NCI-H187 treated with DMSO at 0.1 percent for 48 hours (cell line): Measurements from ENCODE around the gene IGLON5.

Source experiments
- DNase-seq: peaks from one replicate; lab custom pipeline; 2025; lab: John Stamatoyannopoulos, UW

The IGLON5 gene

DNA sequence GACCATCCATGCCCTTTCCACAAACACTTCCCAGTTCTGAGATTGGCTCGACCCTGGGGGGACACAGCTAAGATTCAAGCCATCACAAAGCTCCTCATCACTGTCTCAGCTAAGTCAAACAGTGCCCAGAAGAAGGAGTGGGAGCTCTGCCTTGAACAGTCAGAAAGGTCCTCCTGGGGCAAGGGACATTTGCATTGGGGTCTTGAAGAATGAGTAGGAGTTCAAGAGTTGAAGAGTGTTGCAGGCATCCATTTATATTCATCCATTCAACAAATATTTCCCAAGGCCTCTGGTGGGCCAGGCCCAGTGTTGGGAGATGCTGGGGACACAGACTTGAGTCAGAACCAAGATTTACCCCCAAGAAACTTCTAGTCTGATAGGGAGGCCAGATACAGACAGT is 6.5 kb downstream of the IGLON5 start:
- DNase-seq = no peak

- DNase-seq = no peak
Observed at GRCh38 chr19:51318687-51319648, 7.5 kb downstream of the IGLON5 start.

DNA sequence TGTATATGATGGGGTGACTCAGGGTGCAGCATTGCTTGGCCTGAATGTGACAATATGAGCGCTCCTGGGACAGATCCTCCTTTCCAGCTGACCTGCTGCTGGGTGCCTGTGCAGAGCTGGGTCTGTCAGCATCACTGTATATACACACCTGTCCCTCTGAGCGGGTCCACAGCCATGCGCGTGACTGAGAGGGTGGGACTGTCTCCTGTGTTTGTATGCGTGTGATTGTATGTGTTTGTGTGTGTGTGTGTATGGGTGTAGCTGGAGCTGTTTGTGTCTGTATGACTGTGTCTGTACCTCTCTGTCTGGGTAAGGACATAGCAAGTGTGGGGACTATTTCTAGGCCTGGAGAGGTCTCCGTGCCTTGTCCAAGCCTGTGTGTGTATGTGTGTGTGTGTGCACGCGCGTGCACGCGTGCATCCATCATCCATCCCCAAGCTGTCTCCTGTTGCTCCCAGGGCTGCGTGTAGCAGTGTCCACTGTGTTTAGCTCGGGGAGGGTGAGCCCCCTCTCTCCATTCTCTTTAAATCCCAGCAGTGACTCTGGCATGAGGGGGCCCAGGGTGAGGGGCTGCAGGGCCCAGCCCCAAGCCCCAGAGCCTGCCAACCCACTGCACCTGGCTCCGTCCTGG is 8.3 kb downstream of the IGLON5 start:
- no peak for DNase-seq

DNA sequence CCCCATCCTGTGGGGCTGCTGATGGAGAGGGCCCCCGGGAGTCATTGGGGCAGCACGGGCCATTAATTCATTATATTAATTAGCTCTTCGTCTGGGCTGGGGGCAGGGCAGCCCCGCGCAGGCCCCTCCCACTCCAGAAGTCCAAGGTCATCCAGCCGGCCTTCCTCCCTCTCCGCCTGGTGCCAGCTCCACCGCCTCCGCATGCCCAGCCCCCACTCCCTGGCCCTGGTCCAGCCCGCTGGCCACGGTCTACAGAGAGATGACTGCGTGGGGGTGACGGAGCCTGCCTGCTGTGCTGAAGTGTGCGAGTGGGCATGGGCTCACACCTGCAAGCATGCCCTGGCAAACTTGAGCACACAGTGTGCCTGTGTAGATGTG is 8.8 kb downstream of the IGLON5 start:
- DNase-seq = no peak

GRCh38 chr19:51321799-51322198 is 10.4 kb downstream of the IGLON5 start:
- DNase-seq = no peak

DNA sequence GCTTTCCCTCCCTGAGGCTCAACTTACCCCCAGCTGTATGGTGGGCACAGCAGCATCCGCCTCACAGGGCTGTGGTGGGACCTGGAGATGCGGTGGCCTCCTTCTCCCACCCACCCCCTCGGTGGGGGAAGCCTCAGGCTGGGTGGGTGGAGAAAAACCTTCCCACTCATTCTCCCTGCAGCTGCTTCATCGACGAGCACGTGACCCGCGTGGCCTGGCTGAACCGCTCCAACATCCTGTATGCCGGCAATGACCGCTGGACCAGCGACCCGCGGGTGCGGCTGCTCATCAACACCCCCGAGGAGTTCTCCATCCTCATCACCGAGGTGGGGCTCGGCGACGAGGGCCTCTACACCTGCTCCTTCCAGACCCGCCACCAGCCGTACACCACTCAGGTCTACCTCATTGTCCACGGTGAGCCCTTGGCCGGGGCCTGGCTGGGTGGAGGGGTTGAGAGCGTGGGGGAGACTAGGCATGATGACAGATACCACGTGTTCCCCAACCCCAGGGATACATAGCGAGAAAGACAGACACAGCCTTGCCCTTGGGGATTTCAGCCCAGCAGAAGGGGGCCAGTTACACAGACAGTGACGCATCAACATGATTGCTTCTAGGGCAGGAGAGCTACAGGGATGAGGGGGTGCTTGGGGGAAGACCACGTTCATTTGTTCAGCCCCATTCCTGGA is 12.2 kb downstream of the IGLON5 start:
- DNase-seq = no peak

GRCh38 chr19:51324167-51324481 is 12.7 kb downstream of the IGLON5 start:
- DNase-seq = no peak

DNA sequence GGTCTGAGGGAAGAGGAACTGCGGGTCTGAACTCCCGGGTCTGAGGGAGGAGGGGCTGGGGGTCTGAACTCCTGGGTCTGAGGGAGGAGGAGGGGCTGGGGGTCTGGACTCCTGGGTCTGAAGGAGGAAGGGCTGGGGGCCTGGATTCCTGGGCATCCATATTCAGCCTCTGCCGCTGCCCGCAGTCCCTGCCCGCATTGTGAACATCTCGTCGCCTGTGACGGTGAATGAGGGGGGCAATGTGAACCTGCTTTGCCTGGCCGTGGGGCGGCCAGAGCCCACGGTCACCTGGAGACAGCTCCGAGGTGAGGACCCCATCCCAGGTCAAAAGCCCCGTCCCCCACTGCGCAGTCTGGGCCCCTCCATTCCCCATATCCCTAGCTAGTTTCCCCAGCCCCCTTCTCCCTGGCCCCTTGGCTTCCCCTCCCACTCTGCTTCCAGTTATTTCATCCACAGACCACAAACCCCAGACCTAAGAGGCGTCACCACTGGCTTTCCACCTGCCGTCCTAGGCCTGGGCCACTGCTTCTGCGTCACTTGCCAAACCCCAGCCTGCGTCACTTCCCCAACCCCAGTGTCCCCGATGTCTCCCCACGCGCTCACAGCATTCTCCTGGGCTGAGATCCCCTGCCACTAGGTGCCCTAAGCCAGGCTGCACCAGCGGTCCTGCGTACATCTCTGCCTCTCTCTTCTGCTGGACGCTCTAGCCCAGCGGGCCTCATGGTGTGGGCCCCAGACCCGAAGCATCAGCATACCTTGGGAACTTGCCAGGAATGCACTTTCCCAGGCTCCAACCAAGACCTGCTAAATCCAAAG is 13.9 kb downstream of the IGLON5 start:
- no peak for DNase-seq

DNA sequence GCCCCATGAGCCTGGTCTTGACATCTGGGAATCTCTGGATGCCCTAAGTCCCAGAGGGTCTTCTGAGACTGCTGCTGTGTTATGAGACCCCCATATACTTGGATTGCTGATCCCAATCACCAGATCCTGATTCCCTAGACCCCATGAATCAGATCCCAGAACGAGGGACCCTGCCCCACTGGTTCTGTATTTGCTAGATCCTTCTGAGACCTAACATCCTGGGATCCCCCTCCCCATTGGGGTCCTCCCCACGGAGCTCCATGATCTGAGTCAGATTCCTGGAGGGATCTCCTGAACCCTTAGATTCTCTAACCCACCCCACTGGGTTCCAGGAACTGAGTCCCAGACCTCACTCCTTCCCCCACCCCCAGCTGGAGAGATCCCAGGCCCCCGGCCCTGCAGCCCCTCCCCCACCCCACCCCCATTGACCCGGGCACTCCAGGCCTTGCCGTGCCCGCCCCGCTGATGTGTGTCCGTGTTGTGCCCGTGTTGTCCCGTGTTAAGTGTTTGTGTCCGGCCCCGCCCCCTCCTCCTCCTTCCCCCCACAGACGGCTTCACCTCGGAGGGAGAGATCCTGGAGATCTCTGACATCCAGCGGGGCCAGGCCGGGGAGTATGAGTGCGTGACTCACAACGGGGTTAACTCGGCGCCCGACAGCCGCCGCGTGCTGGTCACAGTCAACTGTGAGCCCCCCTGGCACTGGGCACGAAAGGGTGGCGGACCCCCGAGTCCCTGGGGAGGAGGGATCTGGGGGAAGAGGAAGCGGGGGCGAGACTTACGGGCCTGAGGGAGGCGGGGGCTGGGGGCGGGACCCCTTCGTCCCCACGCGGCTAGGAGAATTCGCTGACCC is 15.0 kb downstream of the IGLON5 start:
- no peak for DNase-seq

GRCh38 chr19:51327066-51328001 is 15.9 kb downstream of the IGLON5 start:
- DNase-seq = no peak

DNA sequence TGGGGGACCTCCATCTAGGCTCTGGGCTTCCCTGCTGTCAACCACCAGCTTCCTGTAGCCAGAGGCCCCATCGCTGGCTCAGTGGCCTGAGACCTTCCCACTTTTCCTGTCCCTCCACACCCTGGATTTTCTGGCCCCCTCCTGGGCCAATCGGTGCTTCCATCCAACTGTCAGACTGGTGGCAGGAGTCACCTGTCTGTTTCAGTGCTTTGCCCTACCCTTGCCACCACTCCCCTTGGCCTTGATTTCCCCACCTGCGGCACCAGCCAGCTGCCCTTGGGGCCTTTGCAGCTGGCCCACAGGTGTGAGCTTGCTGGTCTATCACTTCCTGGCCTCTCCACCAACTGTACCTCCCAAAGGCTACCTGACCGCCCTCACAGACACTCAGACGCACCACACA is 18.0 kb downstream of the IGLON5 start:
- DNase-seq = no peak

- no peak for DNase-seq
Observed at GRCh38 chr19:51330366-51330765, 18.9 kb downstream of the IGLON5 start.

DNA sequence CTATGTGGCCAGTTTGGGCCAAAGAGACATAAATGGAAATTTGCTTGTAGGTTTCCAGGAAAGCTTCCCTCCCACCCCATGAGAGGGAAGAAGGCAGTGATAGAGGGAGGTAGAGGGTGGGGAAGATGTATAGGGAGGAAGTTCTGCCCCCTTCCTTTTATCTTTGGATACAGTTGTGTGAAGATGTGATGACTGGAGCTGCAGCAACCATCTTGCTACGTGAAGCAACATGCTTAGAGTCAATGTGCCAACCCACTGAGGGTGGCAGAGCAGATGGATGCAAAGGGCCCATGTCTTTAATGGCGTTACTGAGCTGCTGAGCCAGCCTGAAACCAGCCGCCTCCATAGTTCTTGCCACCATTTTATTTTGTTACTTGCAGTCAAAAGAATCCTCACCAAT is 19.7 kb downstream of the IGLON5 start:
- no peak for DNase-seq

DNA sequence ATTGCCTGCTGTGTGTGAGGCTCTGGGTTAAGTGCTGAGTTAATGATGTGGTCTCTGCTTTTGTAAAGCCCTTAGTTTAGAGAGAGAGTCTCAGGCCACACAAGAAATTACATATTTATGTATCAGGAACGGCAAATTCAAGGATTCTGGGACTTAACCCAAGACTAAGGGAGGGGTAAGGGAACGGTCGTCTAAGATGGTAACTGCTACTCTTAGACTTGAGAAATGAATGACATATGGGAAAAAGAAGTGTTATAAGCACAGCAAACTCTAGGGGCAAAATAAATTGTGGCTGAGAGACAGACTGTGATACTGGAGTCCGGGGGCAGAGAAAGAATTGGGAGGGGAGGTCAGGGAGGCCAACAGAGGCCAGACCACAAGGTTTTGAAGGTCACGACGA is 20.3 kb downstream of the IGLON5 start:
- no peak for DNase-seq

DNA sequence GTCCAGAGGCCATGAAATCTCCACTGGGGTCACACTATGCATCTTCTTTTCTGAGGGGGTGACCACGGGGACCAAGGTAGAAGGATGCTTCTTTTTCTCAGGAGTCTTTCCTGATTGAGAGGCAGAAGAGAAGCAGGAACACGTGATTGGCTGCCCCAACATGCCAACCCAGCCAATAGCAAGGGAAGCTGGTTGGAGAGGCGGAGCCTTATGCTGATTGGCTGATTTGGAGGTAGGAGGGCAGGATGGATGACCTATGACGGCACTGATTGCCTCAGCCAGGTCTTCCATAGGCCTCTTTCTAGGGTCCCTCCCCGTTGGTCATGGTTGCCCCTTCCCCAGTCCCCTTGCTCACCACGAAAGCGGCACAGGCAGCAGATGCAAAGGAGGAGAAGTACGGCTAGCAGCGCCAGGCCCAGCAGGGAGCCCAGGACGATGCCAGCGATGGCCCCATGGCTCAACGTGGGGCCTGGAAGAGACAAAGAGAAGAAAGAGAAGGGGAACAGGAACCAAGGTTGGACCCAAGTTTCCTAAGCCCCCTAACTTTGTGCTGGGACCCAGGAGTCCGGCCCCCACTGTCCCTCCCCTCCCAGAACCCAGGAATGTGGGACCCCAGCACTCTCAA is 22.5 kb downstream of the IGLON5 start:
- no peak for DNase-seq

DNA sequence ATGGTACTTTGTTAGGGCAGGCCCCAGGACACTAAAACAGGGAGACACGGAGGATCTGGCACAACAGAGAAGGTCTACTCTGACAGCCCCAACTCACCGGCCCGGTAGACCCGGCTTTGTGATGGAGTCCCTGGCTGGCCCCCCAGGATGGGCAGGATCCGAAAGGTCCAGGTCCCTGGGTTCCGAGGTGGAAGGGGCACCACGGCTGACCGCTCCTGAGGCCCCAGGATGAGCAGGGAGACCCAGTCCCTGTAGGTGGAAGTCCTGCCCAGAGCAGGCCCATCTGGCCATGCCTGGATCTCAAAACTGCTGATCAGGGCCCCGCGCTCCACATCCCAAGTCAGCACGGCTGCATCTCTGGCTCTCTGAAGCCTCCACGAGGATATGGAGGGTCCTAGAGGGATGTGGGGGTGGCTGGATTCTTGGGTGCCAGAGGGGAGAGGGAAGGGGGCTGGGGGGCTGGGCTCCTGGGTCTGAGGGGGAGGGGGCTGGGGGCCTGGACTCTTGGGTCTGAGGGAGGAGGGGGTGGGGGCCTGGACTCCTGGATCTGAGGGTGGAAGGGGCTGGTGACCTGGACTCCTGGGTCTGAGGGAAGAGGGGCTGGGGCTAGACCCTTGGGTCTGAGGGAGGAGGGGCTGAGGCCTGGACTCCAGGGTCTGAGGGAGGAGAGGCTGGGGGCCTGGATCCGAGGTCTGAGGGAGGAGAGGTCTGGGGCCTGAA is 25.9 kb downstream of the IGLON5 start:
- DNase-seq = no peak

- no peak for DNase-seq
Observed at GRCh38 chr19:51337861-51338562, 26.6 kb downstream of the IGLON5 start.

DNA sequence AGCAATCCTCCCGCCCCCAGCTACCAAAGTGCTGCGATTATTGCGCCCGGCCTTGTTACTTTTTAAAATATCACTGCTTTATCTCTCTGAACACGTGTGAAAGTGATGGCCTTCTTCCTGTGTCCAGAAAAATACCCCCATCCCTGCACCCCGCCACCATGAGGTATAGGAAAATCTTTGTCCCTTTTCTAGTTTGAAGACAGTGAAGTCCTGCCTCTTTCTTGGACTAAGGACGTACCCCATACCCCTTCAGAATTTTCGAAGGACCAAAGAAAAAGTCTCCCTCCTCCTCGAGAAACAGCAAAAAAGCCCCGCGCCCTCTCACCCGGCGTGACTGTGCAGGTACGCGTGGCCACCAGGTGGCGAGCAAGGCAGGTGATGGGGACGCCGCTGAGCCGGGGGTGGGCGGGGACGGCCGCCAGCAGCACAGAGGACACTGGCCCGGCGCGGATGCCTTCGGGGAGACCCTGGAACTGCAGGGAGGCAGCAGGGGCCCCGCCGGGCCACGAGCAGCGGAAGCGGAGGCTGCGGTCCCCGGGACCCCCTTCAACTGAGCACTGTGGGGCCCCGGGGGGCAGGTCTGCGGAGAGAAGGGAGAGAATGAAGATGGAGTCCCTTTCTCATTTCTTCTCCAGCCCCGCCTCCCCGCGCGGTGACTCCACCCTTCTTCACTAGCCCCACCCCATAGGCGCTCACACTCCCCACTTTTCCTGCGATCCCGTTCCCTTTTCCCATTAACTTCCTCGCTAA is 27.3 kb downstream of the IGLON5 start:
- no peak for DNase-seq
